Measurements from ENCODE around the gene STX4.

Gene STX4

GRCh38 chr16:31085411-31085810, 52.1 kb downstream of the STX4 start:
- no peak for DNase-seq

GRCh38 chr16:31085873-31086628, 52.7 kb downstream of the STX4 start:
- no peak for DNase-seq

GRCh38 chr16:31086629-31086906, 53.2 kb downstream of the STX4 start:
- DNase-seq = no peak

- no peak for DNase-seq
Observed at GRCh38 chr16:31087481-31087880, 54.1 kb downstream of the STX4 start.

GRCh38 chr16:31087971-31088370, 54.6 kb downstream of the STX4 start:
- no peak for DNase-seq

GRCh38 chr16:31088459-31089183, 55.3 kb downstream of the STX4 start, which contains the start of gene PRSS53:
Gene PRSS53, minus strand, starts transcription at chr16:31088943. Its CDS starts 134 bp downstream, at chr16:31088809.
- DNase-seq = no peak

GRCh38 chr16:31089199-31089598, 55.8 kb downstream of the STX4 start:
- DNase-seq = no peak
